Lower lobe of right lung (tissue), 2 donors: ENCODE results near the gene ARTN. TPM values are rescaled to one million over a fixed set of nuclear protein-coding genes. Genes with fewer than 3 reads are reported as not detected.

Experiments used
- ATAC-seq, 2 donors: fragments of 200-7000 bp; cut with Tn5 transposase; one replicate each; pipeline ENCODE4 v1.9.1; 2020 to 2022; ENCODE audit warnings: mild to moderate bottlenecking in 2 of 2, moderate library complexity in 2 of 2
- DNase-seq: peaks from one replicate; pipeline ENCODE4 v3.0.0-alpha.2; 2020
- H3K27ac ChIP-seq: fragments of 200-600 bp; one replicate; pipeline ENCODE4 v1.8.0; 2022
- H3K27me3 ChIP-seq: fragments of 200-600 bp; one replicate; pipeline ENCODE4 v1.8.0; 2022; ENCODE audit warnings: low read depth
- H3K36me3 ChIP-seq: fragments of 200-600 bp; one replicate; pipeline ENCODE4 v1.8.0; 2022; ENCODE audit warnings: mild to moderate bottlenecking
- H3K4me1 ChIP-seq: fragments of 200-600 bp; one replicate; pipeline ENCODE4 v1.8.0; 2022
- H3K4me3 ChIP-seq: fragments of 200-600 bp; one replicate; pipeline ENCODE4 v1.8.0; 2022; ENCODE audit warnings: mild to moderate bottlenecking
- H3K9me3 ChIP-seq: fragments of 200-600 bp; one replicate; pipeline ENCODE4 v1.8.0; 2022
- intact Hi-C: fragments of 100-400 bp; cut with DNase I; formaldehyde crosslinking; loops from one replicate; pipeline ENCODE4 v1.11.0; 2022
- total RNA-seq: library from RNA; stranded (reverse); fragmentation: NEBNext Ultra II Directional; extraction: Animal tissue kit (Norgen Biotek cat#: 25700); gene quantifications from one replicate; pipeline ENCODE4 v1.2.1, GENCODE V29; 2021
- TF ChIP-seq, protein P1 (sequence below): fragments of 200-600 bp; IDR thresholded peaks from one replicate; pipeline ENCODE4 v1.8.0; 2022; ENCODE audit warnings: antibody characterized with exemption, mild to moderate bottlenecking
- donor health status: DM: no; HTN: yes; CAD: no; lungs with severe emphysema.

The ARTN gene
- total RNA-seq, 1 donor from 2014 or later = 0.27 TPM

DNA sequence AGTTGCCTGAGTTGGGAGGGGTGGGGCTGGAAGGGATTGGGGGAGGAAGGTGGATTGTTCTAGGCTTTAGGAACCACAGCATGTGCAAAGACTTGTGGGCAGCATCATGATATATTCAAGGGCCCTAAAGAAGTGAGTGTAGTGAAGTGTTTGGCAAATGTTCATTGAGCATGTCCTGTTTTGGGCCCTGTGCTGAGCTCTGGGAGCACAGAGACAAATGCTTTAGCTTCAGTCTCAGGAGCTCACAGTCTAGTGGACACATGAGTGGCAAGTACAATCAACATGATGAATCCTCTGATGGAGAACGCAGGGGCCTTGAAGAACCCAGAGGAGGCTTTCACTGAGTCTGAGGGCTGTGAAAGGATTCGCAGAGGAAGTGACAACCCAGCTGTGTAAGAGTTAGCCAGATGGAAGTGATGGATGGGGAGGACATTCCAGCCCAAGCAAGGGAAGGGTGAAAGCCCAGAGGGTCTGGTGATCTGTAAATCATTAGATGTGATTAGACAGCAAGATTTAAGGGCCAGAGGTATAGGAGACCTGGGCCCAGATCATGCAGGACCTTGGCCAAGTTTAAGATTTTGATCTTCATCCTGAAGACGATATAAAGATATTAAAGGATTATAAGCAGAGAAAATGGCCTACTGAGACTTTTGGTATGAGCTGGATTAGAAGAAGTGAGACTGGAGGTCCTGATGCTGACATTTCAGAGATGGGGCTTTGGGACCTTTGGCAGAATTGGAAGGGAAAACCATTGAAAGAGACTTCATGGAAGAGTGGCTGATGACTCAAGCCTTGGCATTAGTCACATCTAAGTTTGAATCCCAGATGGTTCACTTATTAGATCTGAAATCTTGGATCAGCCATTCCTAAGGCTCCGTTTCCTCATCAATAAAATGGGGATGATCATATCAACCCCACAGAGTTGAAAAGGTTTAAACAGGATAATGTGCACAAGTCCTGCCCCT is 17.7 kb downstream of the ARTN start:
- TF ChIP-seq, protein P1, sequence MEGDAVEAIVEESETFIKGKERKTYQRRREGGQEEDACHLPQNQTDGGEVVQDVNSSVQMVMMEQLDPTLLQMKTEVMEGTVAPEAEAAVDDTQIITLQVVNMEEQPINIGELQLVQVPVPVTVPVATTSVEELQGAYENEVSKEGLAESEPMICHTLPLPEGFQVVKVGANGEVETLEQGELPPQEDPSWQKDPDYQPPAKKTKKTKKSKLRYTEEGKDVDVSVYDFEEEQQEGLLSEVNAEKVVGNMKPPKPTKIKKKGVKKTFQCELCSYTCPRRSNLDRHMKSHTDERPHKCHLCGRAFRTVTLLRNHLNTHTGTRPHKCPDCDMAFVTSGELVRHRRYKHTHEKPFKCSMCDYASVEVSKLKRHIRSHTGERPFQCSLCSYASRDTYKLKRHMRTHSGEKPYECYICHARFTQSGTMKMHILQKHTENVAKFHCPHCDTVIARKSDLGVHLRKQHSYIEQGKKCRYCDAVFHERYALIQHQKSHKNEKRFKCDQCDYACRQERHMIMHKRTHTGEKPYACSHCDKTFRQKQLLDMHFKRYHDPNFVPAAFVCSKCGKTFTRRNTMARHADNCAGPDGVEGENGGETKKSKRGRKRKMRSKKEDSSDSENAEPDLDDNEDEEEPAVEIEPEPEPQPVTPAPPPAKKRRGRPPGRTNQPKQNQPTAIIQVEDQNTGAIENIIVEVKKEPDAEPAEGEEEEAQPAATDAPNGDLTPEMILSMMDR = no peak
- no peaks in the 10 kb centered on the region for H3K27me3 ChIP-seq
- H3K27ac ChIP-seq = no peak overlapping the region
- DNase-seq = no peak
- intact Hi-C loops = no loop called here
- H3K4me3 ChIP-seq = no peak overlapping the region
- no peaks in the 10 kb centered on the region for H3K9me3 ChIP-seq
- peaks cover 20% of the 10 kb centered on the region for H3K4me1 ChIP-seq
- no peak for ATAC-seq
- peaks cover 19% of the 10 kb centered on the region for H3K36me3 ChIP-seq

DNA sequence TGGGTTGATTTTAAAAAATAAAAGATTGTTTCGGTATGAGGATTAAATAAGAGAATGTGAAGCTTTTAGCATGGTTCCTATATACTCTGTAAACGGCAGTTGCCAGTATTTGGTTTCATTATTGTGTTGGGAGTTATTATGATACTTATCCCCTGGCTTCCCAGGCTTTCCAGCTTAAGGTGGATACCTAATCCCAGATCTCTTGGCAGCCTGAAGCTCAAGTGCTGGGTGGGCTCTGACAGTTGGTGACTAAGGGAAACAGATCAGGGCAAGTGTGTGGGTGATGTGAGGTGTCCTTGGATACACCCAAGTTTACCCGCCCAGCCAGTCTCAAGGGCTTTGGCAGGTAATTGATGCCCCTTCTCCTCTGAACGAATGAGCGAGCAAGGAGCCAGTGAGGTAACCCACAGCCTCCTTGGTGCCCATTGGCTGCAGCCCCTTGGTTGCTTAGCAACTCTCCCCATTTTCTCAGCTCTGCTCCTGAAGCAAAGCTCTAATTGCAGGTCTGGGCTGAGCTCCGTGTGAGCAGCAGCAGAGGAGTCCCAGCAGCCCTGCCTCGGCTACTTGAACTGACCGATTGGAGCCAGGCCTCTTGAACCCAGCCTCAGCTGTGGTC is 19.2 kb downstream of the ARTN start:
- peaks cover 12% of the 10 kb centered on the region for H3K4me1 ChIP-seq
- no peak overlapping the region for H3K27ac ChIP-seq
- intact Hi-C loops = no loop called here
- H3K27me3 ChIP-seq = no peaks in the 10 kb centered on the region
- DNase-seq (no peak), ATAC-seq (no peak)
- H3K9me3 ChIP-seq = no peaks in the 10 kb centered on the region
- TF ChIP-seq, protein P1 = no peak
- peaks cover 35% of the 10 kb centered on the region for H3K36me3 ChIP-seq
- H3K4me3 ChIP-seq = no peak overlapping the region

DNA sequence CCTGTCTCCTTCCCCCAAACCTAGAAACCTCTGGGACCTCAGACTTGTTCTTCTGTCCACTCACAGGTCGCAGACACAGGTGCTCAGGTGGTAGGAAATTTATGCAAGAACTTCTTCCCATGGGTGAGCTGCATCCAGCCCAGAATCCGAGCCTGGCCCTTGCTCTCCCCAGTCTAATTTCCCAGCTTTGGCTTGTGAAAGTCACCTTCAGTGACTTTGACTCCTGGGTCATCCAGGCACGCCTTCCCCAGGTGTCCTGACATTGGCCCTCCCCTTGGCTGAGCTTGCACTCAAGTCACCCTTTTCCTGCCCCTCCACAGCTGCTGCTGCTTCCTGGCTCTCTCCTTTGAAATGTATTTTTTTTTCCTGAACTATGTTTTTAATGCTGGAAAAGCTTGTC is 19.8 kb downstream of the ARTN start:
- Histone ChIP-seq H3K27ac (no peak overlapping the region), H3K36me3 (peaks cover 40% of the 10 kb centered on the region), H3K9me3 (no peaks in the 10 kb centered on the region), H3K4me3 (no peak overlapping the region), H3K4me1 (peaks cover 7% of the 10 kb centered on the region), H3K27me3 (no peaks in the 10 kb centered on the region)
- TF ChIP-seq, protein P1 = no peak
- ATAC-seq (no peak), DNase-seq (no peak)
- intact Hi-C loops = no loop called here

DNA sequence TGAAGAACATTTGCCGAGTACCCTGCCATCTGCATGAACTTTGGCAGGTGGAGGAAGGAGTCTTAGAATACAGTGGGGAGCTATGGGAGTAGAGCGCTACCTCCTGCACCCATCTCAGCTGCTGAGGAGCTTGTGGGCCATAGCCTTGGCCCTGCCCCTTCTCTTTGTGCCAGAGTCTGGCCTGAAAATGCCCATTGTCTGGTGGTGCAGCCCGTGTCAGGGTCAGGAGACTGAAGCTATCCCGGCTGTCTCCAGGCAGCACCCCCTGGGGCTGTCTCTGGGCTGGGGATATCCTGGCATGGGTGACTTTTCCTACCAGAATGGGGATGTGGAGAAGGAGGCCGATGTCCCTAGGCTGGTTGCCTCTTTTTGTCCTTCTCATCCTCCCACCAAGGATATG is 20.4 kb downstream of the ARTN start:
- intact Hi-C loops = no loop called here
- H3K27me3 ChIP-seq = no peaks in the 10 kb centered on the region
- ATAC-seq (no peak), DNase-seq (no peak)
- no peak overlapping the region for H3K27ac ChIP-seq
- H3K4me1 ChIP-seq = peaks cover under 1% of the 10 kb centered on the region
- no peaks in the 10 kb centered on the region for H3K9me3 ChIP-seq
- TF ChIP-seq, protein P1 = no peak
- H3K4me3 ChIP-seq = no peak overlapping the region
- H3K36me3 ChIP-seq = peaks cover 47% of the 10 kb centered on the region

DNA sequence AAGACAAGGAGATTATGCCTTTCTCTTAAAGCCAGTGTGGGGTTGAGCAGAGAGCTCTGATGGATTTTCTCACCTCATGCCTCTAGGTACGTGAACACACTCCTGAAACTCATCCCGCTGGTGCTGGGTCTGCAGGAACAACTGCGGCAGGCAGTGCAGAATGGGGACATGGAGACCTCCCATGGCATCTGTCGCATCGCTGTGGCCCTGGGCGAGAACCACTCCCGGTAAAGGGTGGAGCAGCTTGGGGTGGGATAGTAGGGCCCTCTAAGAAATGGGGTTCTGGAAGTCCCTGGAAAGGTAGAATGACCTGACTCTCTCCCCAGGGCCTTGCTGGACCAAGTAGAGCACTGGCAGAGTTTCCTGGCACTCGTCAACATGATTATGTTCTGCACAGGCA is 22.6 kb downstream of the ARTN start:
- intact Hi-C loops = no loop called here
- H3K4me1 ChIP-seq = no peaks in the 10 kb centered on the region
- peaks cover 53% of the 10 kb centered on the region for H3K36me3 ChIP-seq

More for the DNA sequence above, 22.6 kb downstream of the ARTN start:
- TF ChIP-seq, protein P1 = no peak
- no peak for ATAC-seq
- no peak overlapping the region for H3K4me3 ChIP-seq
- DNase-seq = no peak
- no peaks in the 10 kb centered on the region for H3K9me3 ChIP-seq
- H3K27me3 ChIP-seq = no peaks in the 10 kb centered on the region
- no peak overlapping the region for H3K27ac ChIP-seq
